GM12878 (cell line): ENCODE data around the gene MARK4. TPM values are rescaled to one million over a fixed set of nuclear protein-coding genes. Genes with fewer than 3 reads are reported as not detected.

Experiments
- ATAC-seq: fragments of 200-7000 bp; cut with Tn5 transposase; 3 replicates; pipeline ENCODE4 v1.9.1; 2020; ENCODE audit warnings: mild to moderate bottlenecking, moderate library complexity
- BruUV-seq: library from RNA; stranded (reverse); fragments of 400-500 nt; replicated peaks from 2 replicates; lab custom pipeline; 2021; lab: Mats Ljungman, UMichigan
- CTCF ChIA-PET: fragments of 300-600 bp; sonication (Branson Sonifier 250); formaldehyde crosslinking; extraction: SDS; loops from one replicate; lab custom pipeline; 2021; ENCODE audit warnings: inconsistent platforms; lab: Yijun Ruan, JAX
- POLR2A ChIA-PET: fragments of 350-600 bp; formaldehyde crosslinking; extraction: SDS; loops from one replicate; lab custom pipeline; 2021; ENCODE audit warnings: inconsistent platforms; lab: Charles Lee
- RAD21 ChIA-PET: fragments of 300-600 bp; sonication (Branson Sonifier 250); formaldehyde crosslinking; loops from one replicate; lab custom pipeline; 2023; ENCODE audit warnings: antibody characterized with exemption; ENCODE audit not compliant: unreplicated experiment; lab: Charles Lee
- SMC1A ChIA-PET: fragments of 300-600 bp; sonication (Branson Sonifier 250); formaldehyde crosslinking; loops from one replicate; lab custom pipeline; 2023; ENCODE audit not compliant: unreplicated experiment, uncharacterized antibody; lab: Charles Lee
- DNase-seq: peaks from one replicate; pipeline ENCODE4 v3.0.0-alpha.2; 2011; ENCODE audit warnings: low read depth, low spot score
- FAIRE-seq: peaks from 3 replicates; lab custom pipeline; 2011; peaks lifted over from hg19 to GRCh38; lab: Jason Lieb, UNC
- H2AFZ ChIP-seq: 2 replicates; pipeline ENCODE4 v1.6.0; 2011; ENCODE audit warnings: low read depth, low read length, control low read depth; ENCODE audit not compliant: control insufficient read depth
- H3K27ac ChIP-seq: 2 replicates; pipeline ENCODE4 v1.5.1; 2011; ENCODE audit warnings: control low read depth; ENCODE audit not compliant: control insufficient read depth, insufficient read depth
- H3K27me3 ChIP-seq, 2 experiments: replicated peaks in 1 of 2; 2 replicates each; pipeline versions ENCODE4 v1.6.0 to v1.6.1; 2011; ENCODE audit warnings: low read length in 1 of 2; ENCODE audit not compliant: control insufficient read depth in 2 of 2, insufficient read depth in 2 of 2
- H3K36me3 ChIP-seq, 2 experiments: 2 replicates each; pipeline ENCODE4 v1.5.1; 2011; ENCODE audit warnings: low read length in 1 of 2; ENCODE audit not compliant: control insufficient read depth in 2 of 2, insufficient read depth in 2 of 2
- H3K4me1 ChIP-seq: 2 replicates; pipeline ENCODE4 v1.6.1; 2011; ENCODE audit warnings: mild to moderate bottlenecking, low read length, moderate library complexity, mixed read lengths; ENCODE audit not compliant: control insufficient read depth, insufficient read depth
- H3K4me2 ChIP-seq: 2 replicates; pipeline ENCODE4 v1.6.0; 2011; ENCODE audit warnings: control low read depth; ENCODE audit not compliant: control insufficient read depth, insufficient read depth
- H3K4me3 ChIP-seq: fragments of 200-600 bp; sonication (generic); 2 replicates; pipeline ENCODE4 v1.5.1; 2016
- H3K79me2 ChIP-seq: 2 replicates; pipeline ENCODE4 v1.6.0; 2011; ENCODE audit warnings: low read length; ENCODE audit not compliant: control insufficient read depth, insufficient read depth
- H3K9ac ChIP-seq: 2 replicates; pipeline ENCODE4 v1.8.0; 2011; ENCODE audit warnings: low read length, control low read depth, mixed read lengths; ENCODE audit not compliant: control insufficient read depth, insufficient read depth
- H3K9me3 ChIP-seq: replicated peaks from 3 replicates; pipeline ENCODE4 v1.5.1; 2011; ENCODE audit warnings: mild to moderate bottlenecking, low read length; ENCODE audit not compliant: control insufficient read depth, insufficient read depth
- H4K20me1 ChIP-seq: 2 replicates; pipeline ENCODE4 v1.6.0; 2011; ENCODE audit not compliant: control insufficient read depth, insufficient read depth
- PAX5 ChIP-seq: IDR thresholded peaks from 2 replicates; pipeline ENCODE4 v1.6.1; 2011; ENCODE audit warnings: low read depth, low read length, borderline replicate concordance
- PRDM15 ChIP-seq: fragments of 450-650 bp; formaldehyde crosslinking; IDR thresholded peaks from 2 replicates; pipeline ENCODE4 v1.4.0; 2020; ENCODE audit warnings: mild to moderate bottlenecking, moderate library complexity
- ZNF384 ChIP-seq: IDR thresholded peaks from 2 replicates; pipeline ENCODE4 v1.6.1; 2012; ENCODE audit warnings: low read depth, mild to moderate bottlenecking, low read length, improper control_type of control experiment, borderline replicate concordance
- WGBS: methylation state at CpG from one replicate; pipeline ENCODE4 v1.1.6; 2016; ENCODE audit warnings: low lambda C conversion rate; ENCODE audit not compliant: insufficient replicate concordance, insufficient coverage; ENCODE audit errors: missing lambda C conversion rate; 5-methylcytosine and 5-hydroxymethylcytosine counted together
- in situ Hi-C: fragments of 300-500 bp; cut with MboI; formaldehyde crosslinking; loops from 9 replicates; pipeline ENCODE4 v1.14.3; 2018; ENCODE audit warnings: mixed read lengths
- intact Hi-C: fragments of 100-400 bp; cut with micrococcal nuclease; formaldehyde crosslinking; loops from one replicate; pipeline ENCODE4 v1.14.2; 2022; ENCODE audit not compliant: unreplicated experiment
- polyA plus RNA-seq, 11 experiments: library from polyadenylated mRNA; depleted of rRNA in 4 of 11; unstranded in 6 of 11; stranded (reverse) in 5 of 11; fragments of >200 nt; fragmentation: Nextera tagmentation in 4 of 11; fragmentation: Illumina TruSeq in 1 of 11; extraction: Ambion mirVana in 4 of 11; extraction: Trizol in 1 of 11; gene quantifications; 1 replicate in 1 of 11; 2 replicates in 10 of 11; pipeline versions ENCODE4 v1.2.1 to v1.2.3, GENCODE V29; 2011 to 2016; ENCODE audit warnings: inconsistent platforms in 2 of 11, missing spikeins in 2 of 11, low read depth in 1 of 11
- total RNA-seq, 4 experiments: library from RNA; depleted of rRNA in 3 of 4; stranded (reverse); fragments of >200 nt in 3 of 4; fragmentation: Illumina TruSeq in 1 of 4; extraction: Trizol in 1 of 4; gene quantifications; 2 replicates each; pipeline versions ENCODE4 v1.2.1 to v1.2.3, GENCODE V29; 2013 to 2021

The MARK4 gene
- total and polyA plus RNA-seq, 10 of the 15 experiments (the other 5 are each of a cell fraction or from before 2014, with no cell fraction given), result 0.66 to 24.3 (median 5.1) TPM

- Histone ChIP-seq H2AFZ (no peak overlapping the region), H3K4me1 (no peaks in the 10 kb centered on the region), H3K79me2 (no peaks in the 10 kb centered on the region), H3K4me3 (no peak overlapping the region), H3K4me2 (no peak overlapping the region), H3K36me3 (no peaks in the 10 kb centered on the region), H3K9me3 (no peaks in the 10 kb centered on the region), H3K27ac (no peak overlapping the region), H3K27me3 (no peaks in the 10 kb centered on the region), H3K9ac (no peak overlapping the region), H4K20me1 (no peaks in the 10 kb centered on the region)
- TF ChIP-seq ZNF384, result no peak
- TF ChIP-seq PAX5, result no peak
- TF ChIP-seq PRDM15 (CRISPR knock-in tag), result no peak
- no TSS peak for BruUV-seq
- WGBS, result 52% methylated on average over 3 of the region's 3 CpGs
- ATAC-seq (no peak), DNase-seq (no peak), FAIRE-seq (no peak)
- CTCF ChIA-PET, result no interaction called here
- POLR2A ChIA-PET, result interaction anchor here (0.6 kb wide), 2 partner anchors 260 to 271 kb away, joined by 3 to 4 read pairs; no protein-coding TSS in a partner anchor
- SMC1A ChIA-PET, result no interaction called here
- RAD21 ChIA-PET, result interaction anchor here (0.6 kb wide), 1 partner anchor 1171 kb away, joined by 3 read pairs; no protein-coding TSS in a partner anchor
- intact Hi-C loops, result no loop called here
- in situ Hi-C loops, result no loop called here
Measured at GRCh38 chr19:45231891-45232290, 19.2 kb upstream of the MARK4 start.
